K562 (cell line): ENCODE results near the gene SMIM35. TPM values are rescaled to one million over a fixed set of nuclear protein-coding genes. Genes with fewer than 3 reads are reported as not detected.

Source experiments
- ARID4B ChIP-seq: sonication (generic); formaldehyde crosslinking; IDR thresholded peaks from 2 replicates; pipeline ENCODE4 v1.8.0; 2022; ENCODE audit warnings: mild to moderate bottlenecking, missing genetic modification reagents
- E4F1 ChIP-seq: fragments of 250-450 bp; sonication (Bioruptor Pico); IDR thresholded peaks from 2 replicates; pipeline ENCODE4 v1.5.0; 2021; ENCODE audit warnings: mild to moderate bottlenecking, borderline replicate concordance
- MGA ChIP-seq: fragments of 450-650 bp; IDR thresholded peaks from 2 replicates; pipeline ENCODE4 v1.6.1; 2016; ENCODE audit warnings: mild to moderate bottlenecking, moderate library complexity
- XRCC5 ChIP-seq: fragments of 200-400 bp; formaldehyde crosslinking; IDR thresholded peaks from 2 replicates; pipeline ENCODE4 v1.6.1; 2017; ENCODE audit warnings: low read depth, mild to moderate bottlenecking, low read length
- ZKSCAN8 ChIP-seq: fragments of 200-800 bp; sonication (Bioruptor generic); IDR thresholded peaks from 2 replicates; pipeline ENCODE4 v1.6.1; 2016; ENCODE audit warnings: missing genetic modification characterization, missing compliant biosample characterization
- ZNF263 ChIP-seq: sonication (generic); formaldehyde crosslinking; IDR thresholded peaks from 2 replicates; pipeline ENCODE4 v1.8.0; 2022; ENCODE audit warnings: mild to moderate bottlenecking, missing genetic modification reagents, borderline replicate concordance
- ZNF282 ChIP-seq: sonication (generic); formaldehyde crosslinking; IDR thresholded peaks from 2 replicates; pipeline ENCODE4 v1.8.1; 2023; ENCODE audit warnings: missing genetic modification reagents
- polyA plus RNA-seq, 8 experiments: library from polyadenylated mRNA; depleted of rRNA in 4 of 8; stranded (reverse) in 5 of 8; unstranded in 3 of 8; fragments of >200 nt; fragmentation: Nextera tagmentation in 2 of 8; fragmentation: Illumina TruSeq in 1 of 8; extraction: Ambion mirVana in 2 of 8; extraction: Trizol in 1 of 8; gene quantifications; 2 replicates each; pipeline versions ENCODE4 v1.2.1 to v1.2.3, GENCODE V29; 2011 to 2014; ENCODE audit warnings: inconsistent platforms in 1 of 8, missing spikeins in 1 of 8
- total RNA-seq, 7 experiments: library from RNA; depleted of rRNA in 6 of 7; stranded (reverse); fragments of >200 nt in 6 of 7; fragmentation: Illumina TruSeq in 2 of 7; extraction: Trizol in 2 of 7; gene quantifications; 2 replicates each; pipeline versions ENCODE4 v1.2.1 to v1.2.3, GENCODE V29; 2011 to 2021; ENCODE audit warnings: low replicate concordance in 1 of 7

Gene SMIM35
- total and polyA plus RNA-seq, 9 of the 15 experiments (the other 6 are each of a cell fraction or from before 2014, with no cell fraction given), result 0.03 TPM; not detected in 7

GRCh38 chr11:118126082-118126838 is 39.5 kb upstream of the SMIM35 start (continued):
- no peak for TF ChIP-seq ZKSCAN8 (CRISPR knock-in tag)
- TF ChIP-seq ZNF282 (CRISPR knock-in tag), result no peak
- no peak for TF ChIP-seq XRCC5
- TF ChIP-seq ZNF263 (CRISPR knock-in tag), result no peak
- TF ChIP-seq MGA, result no peak
- no peak for TF ChIP-seq E4F1 (CRISPR knock-in tag)
- TF ChIP-seq ARID4B (CRISPR knock-in tag), result no peak
